Adipose tissue (tissue), 3 donors: Measurements from ENCODE around the gene TTI1. TPM values are rescaled to one million over a fixed set of nuclear protein-coding genes. Genes with fewer than 3 reads are reported as not detected.

Source experiments
- H3K27ac ChIP-seq: one replicate; pipeline ENCODE4 v1.5.1; 2013; ENCODE audit warnings: low read depth, low read length
- WGBS, 3 donors: extraction: QIAGEN DNeasy Blood & Tissue Kit; methylation state at CpG; one replicate each; pipeline ENCODE4 v1.1.7; 2013; 5-methylcytosine and 5-hydroxymethylcytosine counted together
- polyA plus RNA-seq, 3 donors: library from polyadenylated mRNA; stranded (reverse); fragments of 200-250 nt; gene quantifications; one replicate each; pipeline ENCODE4 v1.2.3, GENCODE V29; 2013
- donor health status: healthy with polysubstance abuse.
- donor health status: Bipolar disorder and iron deficiency.
- donor health status: healthy.

The TTI1 gene
- polyA plus RNA-seq, 3 donors = 9.9 to 10.9 (median 10.0) TPM

DNA sequence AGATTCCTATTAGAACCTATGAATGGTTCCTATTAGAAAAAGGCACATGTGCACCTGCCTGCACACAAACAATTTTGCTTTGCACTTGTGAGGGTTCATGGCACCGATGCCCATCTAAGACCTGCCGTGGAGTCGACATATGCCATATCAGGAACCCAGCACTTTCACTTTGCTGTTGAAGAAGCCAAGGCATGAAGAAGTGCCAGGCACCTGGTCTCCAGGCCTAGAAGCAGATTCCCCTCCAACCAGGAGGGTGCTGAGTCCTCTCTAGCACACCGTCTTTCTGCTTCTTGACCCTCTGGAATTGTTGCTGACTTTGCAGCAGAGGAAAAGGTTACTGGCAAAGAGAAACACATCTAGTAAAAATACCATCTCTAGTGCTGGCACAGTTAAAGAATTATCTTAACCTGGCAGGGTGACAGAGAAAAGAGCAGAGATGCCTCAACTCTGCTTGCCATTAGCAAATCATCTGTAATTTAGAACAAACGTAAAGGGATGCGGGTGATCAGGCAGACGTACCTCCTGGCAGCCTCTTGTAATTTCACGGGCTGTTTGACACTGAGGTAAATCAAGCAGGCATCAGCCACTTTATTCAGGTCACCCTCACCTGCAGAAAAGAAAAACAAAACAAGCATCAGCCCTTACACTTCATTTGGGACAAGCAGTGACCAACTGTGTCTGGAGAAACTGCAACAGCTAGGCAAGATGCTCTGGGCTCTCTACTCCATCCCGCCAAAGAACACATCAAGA, 37.2 kb downstream of the TTI1 start:
- 88 to 91% (median 90%) methylated on average over 9 of the region's 9 CpGs for WGBS, 3 donors
- no peak overlapping the region for H3K27ac ChIP-seq

DNA sequence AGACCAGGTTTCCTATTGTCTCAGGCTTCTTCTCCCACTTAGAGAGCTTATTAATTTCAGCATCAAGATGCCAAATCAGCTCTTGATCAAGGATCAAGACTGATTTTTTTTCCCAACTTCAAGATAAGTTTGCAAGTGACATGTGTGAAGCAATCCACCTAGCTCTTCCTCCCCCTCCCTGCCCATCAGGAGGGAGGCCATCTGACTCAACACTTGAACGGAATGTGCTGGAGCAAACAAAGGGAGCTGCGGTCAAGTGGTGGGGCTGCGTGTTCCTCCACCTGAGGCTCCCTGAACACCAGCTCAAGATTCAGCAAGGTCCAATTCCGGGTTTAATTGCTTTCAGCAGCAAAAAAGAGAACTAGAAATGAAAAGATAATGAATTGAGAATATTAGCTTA, 38.7 kb downstream of the TTI1 start:
- no peak overlapping the region for H3K27ac ChIP-seq
- 76 to 80% (median 80%) methylated on average over 4 of the region's 4 CpGs for WGBS, 3 donors

DNA sequence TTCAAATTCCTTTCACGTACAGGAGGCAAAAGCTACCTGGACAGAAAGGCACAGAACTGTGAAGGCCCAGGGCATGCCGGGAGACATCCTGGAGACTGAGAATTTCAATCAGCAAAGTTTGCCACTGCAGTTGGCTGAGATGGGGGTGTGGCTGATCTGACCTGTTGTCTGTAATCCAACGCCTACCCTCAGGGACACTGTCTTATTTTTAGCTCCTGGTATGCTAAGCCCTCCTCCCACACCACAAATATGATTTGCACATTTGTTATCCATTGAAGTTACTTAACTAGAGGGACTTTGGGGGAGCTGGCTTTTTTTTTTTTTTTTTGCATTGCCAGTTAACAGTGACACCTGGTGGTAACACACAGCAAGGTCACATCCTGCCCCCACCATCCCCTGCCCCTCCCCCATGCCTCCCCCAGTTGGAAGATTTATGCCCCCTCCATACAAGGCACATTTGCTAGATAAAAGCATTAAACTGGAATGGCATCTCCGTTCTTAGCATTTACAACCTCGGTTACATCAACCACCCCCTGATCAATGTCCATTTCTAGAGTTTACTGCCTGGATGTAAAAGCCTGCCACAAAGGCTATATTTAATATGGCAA, 40.4 kb downstream of the TTI1 start:
- 50 to 70% (median 64%) methylated on average over 5 of the region's 5 CpGs for WGBS, 3 donors
- H3K27ac ChIP-seq = no peak overlapping the region

DNA sequence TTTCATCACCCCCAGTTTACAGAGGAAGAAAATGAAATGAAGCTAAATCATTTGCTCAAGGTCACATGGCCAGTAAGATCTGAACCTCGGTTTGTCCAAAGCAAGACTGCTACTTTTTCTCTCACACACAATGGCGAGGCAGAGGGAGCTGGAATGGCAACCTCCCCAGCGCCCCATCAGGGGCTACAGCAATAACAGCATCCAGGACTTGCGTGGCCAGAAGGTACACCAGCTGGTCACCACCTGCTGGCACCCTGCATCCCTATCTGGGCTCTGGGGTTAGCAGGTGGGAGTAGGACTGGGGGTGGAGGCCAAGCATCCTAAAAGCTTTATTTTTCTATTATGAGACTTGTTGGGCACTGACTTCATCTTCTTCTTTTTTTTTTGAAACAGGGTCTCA, 41.3 kb downstream of the TTI1 start:
- WGBS, 3 donors = 88 to 99% (median 98%) methylated on average over 4 of the region's 4 CpGs
- no peak overlapping the region for H3K27ac ChIP-seq

DNA sequence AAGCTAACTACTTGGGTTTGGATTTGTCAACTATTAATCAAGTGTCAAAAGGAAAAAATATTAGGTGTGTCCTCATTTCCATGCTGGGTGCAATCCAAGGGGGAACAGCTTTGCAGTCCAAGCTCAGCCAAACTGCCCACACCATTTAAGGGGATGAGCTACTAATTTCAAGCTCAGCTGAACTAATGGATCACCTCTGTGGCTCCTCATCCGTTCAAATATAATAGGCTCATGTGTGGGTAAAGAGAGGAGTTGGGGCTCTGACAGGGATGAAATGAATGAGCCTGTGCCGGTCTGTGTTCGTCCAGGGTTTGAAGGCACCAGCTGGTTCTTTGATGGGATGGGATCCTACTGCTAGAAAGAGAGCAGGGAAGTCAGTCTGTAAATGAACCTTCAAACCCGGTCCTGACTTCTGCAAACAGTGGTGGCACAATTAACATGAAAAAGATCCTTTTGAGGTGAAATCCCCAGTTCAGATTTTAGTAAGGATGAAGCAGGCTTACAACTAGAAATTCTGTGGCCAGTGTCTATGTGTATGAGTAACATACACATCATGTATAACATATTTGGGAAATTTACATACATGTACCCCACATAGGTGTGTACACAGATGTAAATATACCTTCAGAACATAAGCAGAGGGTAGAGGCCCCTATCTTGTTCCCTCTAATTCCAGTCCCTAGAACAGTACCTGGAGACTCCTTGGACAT, 41.9 kb downstream of the TTI1 start:
- no peak overlapping the region for H3K27ac ChIP-seq
- WGBS, 3 donors = 78 to 84% (median 80%) methylated on average over 4 of the region's 4 CpGs

DNA sequence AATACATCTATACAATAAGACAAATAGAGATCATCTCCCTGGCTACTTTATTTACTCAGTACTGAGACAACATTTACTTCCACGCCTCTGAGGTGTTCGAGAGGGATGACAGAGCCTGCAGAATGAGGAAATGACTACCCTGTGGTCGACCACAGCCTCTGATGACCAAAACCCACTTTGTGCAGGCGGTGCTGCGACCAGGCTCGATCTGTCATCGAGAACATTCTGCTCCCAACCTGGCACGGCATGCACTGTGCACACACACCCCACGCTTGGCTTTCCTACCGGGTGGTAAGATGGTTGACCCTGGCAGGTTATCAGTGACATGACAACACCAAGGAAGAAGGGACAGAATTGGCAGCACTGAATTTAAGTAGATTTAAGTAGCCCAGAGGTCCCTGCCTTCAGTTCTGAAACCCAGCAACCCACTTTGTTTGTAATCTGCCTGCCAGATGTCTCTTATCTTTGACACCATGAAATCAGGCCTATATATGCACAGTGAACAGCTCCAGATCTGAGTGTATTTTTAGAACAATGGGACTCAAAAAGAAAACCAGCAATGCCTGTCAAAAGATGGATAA, 42.6 kb downstream of the TTI1 start:
- WGBS, 3 donors = 43 to 59% (median 48%) methylated on average over 10 of the region's 10 CpGs
- no peak overlapping the region for H3K27ac ChIP-seq

DNA sequence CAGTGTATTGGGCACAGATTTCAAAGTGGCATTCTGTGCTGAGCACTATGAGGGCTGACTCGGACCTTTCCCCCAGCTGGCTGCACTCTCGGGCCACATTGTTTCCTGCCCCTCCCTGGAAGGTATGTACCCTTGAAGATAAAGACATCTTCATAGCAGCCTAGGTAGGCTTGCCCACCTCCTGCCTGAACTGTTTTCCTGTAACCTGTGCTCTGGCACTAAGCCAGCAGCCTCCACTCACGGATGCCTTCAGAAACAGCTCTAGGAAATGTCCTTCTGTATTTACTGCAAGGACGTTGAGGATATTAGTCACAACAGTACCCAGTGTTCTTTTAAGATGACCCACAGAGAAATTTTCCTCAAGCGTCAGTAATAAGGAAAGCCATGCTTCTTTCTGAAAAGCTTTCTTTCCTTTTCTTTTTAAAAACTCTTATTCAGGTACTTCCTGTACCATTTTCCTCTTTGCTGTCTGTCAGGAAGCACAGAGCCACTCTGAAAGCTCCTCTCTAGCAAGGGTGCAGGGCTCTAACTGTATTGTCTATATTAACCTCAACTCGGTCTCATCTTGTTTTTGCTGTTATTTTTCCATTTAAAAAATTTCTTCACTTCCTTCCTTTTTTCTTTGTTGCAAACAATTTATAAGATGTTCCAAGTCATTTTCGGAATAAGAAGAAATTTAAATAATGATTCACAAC, 43.5 kb downstream of the TTI1 start:
- no peak overlapping the region for H3K27ac ChIP-seq
- WGBS, 3 donors = 50 to 53% (median 50%) methylated on average over 7 of the region's 7 CpGs

DNA sequence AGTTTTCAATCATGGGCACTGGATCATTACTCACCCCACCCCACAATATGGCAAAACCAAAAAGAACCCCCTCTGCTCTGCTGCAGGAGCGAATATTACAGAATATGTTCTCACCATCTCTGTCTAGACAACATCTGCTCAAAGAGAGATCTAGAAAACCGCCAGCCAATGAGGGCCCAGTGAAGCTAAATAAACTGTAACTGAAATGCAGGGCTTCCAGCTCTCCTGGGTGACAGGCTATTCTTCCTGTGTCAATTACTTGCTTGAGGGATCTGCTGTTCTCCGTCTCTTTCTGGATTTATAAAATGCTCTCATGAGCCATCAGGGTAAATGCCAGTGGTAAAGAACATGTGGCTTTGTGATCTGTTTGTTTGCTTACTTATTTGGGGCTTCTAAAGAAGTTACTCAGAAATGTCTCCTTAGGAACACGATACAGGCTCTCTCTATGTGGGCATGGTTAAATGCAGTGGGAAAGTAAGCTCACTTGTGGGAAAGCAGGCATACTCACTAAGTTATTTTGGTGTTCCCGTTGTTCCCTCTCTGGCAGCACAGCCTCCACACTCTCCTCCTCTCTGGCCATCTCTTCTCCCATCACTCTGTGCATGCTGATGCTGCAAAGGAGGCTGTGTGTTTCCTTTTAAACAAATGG, 44.8 kb downstream of the TTI1 start:
- 96 to 98% (median 97%) methylated on average over 5 of the region's 5 CpGs for WGBS, 3 donors
- H3K27ac ChIP-seq = no peak overlapping the region

DNA sequence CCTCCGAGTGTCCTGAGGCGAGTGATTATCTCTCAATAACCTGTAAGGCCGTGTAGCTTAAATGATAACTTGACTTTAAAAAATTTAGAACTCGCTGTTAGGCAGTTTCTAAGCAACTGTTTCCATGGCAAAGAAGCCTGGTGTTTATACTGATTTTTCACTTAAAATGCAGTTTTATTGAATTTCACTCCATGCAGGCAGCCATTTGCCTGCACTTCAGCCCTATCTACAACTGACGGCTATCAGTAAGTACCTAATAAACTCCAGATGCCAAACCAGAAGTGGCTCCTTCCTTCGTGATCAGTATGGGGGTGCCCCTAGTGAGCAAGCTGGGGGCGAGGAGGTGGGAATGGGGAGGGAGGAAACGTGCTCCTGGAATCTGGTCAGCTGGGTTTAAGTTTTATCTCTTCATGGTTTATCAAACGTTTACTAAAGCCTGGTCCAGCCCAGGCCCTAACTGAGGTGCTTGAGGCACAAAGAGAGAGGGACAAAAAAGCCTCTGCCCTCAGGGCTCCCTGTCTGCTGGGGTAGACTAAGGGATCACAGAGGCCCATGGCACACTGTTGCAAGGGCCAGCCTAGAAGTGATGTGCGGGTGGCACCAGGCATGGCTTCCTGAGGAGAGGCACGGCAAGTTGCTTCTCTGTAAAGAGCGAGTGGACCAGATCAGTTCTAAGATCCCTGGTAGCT, 45.5 kb downstream of the TTI1 start:
- no peak overlapping the region for H3K27ac ChIP-seq
- WGBS, 3 donors = 75 to 88% (median 87%) methylated on average over 12 of the region's 12 CpGs

DNA sequence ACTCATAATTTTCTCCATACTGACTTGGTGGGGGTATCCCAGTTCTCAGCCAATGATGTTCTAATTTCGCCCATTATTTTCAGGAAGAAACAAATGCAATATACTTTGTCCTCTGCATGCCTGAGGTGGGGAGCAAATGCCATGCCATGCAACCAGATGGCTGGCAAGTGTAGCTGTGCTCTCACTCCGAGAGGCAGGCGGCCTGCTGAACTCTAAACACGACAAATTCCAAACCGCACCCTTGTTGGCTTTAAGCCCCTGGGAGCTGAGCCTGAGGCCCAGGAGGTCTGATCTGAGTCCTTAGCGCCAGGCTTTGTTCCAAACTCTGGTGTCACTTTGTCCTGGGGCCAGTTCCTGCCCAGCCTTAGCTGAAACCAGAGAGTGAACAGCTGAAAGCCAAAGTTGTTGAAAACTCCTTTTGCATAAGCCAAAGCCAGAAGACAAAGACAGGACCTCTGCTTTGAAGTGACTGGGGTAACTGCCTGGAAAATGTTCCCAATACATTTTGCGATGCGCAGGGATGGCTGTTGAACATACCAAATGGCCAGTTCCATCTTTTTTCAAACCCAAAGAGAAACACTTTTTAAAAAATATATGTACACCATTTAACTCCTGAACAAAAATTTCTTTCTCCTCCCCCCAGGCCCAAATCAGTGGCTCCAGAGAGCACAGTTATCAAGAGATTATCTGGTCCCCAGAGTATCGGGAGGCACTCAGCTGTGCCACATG, 46.2 kb downstream of the TTI1 start:
- no peak overlapping the region for H3K27ac ChIP-seq
- 57 to 75% (median 70%) methylated on average over 9 of the region's 9 CpGs for WGBS, 3 donors

DNA sequence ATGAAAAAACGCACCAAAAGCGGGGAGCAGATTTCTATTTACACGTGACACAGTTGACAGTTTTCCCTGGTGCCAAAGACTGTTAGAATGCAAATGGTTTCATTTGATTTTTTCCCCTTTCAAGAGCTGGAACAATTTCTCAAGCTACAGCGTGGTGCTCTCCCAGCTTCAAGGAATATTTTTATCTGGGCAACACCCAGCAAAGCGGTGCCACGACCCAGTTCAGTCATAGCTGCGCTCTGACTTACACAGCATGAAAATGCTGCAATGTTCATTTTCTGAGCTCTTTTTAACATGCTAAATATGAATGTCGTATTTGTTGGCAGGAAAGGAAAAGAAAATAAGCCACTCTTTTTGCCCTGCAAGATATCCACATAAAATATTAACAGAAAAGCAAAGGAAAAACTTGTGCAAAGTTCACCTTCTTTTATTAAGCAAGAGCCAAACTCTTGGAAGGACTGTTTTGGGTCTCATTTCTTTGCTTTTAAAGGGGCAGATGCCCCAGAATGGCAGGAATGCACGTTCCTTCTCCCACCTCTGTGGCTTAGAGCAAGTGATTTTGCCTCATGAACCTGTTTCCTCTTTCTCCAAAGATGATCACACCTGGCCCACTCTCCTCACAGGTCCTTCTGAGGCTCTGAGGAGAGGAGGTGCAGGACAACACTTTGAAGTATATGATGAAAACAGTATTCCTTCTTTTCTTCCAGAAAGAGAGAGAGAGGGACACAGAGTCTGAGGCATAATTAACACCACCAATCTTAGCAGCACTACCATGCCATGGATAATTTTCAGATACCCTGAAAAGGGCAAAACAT, 47.0 kb downstream of the TTI1 start:
- 64 to 72% (median 71%) methylated on average over 9 of the region's 9 CpGs for WGBS, 3 donors
- no peak overlapping the region for H3K27ac ChIP-seq

DNA sequence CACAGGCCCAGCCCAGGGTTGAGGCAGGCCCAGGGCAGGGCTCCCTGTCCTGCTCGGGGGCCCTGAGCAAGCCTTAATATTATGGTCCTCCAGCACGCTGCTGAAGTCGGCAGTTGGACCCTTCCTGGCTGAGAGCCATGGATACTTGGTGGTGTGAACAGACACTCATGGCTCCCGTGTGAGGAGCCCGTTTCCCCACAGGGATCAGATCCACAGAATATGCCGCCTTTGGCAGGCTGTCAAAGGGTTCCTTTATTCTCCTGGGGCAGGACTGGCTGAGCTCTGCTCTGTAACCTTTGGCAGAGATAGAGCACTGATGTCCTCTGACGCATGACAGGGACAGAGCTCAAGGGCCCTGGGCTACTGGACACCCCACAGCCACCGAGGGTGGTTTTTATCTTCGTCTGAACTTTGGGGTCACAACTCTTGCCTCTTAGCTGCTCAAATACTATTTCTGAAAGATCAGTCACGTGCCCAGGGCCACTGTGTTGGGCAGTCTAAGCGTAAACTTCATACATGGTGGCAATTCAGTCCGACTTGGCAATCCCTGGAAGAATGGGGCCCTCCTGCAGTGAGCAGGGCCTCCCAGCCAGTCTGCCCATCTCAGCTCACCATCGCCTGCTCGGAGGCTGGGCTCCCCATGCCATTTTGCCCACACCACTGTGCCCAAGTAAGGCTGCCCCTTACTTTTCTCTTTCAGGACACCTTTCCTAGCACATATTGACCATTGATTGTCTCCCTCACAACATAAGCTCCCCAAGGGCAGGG, 49.1 kb downstream of the TTI1 start:
- H3K27ac ChIP-seq = no peak overlapping the region
- 69 to 78% (median 78%) methylated on average over 14 of the region's 14 CpGs for WGBS, 3 donors

DNA sequence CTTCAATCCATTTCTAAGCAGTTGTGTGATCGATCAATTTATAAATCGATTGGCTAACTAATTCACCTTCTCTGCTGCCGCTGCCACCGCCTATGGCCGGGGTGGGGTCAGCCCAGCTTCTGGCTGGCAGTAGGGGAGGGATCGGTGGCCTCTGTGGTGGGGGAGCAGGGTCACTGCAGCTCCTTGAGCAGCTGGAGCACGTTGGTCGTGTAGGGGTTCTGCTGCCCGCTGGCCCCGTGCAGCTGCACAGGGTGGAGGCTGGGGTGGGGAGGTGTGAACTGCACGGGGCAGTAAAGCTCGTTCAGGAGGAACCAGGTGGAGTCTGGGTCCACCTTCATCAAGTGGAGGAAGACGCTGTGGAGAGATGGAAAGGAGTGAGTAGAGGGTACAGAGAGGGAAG, 50.0 kb downstream of the TTI1 start:
- 91 to 94% (median 92%) methylated on average over 13 of the region's 13 CpGs for WGBS, 3 donors
- no peak overlapping the region for H3K27ac ChIP-seq

DNA sequence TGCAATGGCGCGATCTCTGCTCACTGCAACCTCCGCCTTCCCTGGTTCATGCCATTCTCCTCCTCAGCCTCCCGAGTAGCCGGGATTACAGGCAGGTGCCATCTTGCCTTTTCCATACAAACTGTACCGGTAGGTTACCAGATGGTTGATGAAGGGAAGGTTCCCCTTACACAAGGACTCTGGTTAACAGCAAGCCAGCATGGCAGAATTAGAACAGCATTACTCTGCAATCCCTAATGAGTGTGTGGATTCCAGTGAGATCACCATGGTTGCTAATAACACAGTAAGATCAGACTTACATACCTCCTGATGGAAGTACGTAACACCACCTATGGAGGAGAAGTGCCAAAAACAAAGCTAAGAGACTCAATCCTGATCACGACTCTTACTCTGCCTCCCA, 51.7 kb downstream of the TTI1 start:
- H3K27ac ChIP-seq = no peak overlapping the region
- 97 to 98% (median 97%) methylated on average over 8 of the region's 8 CpGs for WGBS, 3 donors

DNA sequence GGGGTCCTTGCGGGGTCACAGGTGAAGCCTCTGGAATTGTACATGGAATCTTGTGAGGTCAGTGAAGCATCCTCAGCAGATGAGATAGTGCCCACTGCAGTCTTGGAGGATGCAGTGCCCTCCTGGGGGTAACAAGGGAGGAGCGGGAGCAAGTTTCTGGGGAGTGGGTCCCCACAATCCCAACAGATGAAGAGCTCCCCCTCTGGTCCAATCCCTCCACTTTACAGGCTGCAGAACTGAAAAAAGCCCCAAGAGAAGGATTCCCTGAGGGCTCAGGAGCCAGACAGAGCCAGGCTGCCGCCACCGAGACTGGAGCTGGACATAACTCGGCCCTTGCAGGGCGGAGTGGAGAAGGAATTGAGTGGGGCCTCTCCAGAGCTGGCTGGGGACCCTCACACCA, 52.4 kb downstream of the TTI1 start:
- WGBS, 3 donors = 93 to 96% (median 94%) methylated on average over 6 of the region's 6 CpGs
- no peak overlapping the region for H3K27ac ChIP-seq

DNA sequence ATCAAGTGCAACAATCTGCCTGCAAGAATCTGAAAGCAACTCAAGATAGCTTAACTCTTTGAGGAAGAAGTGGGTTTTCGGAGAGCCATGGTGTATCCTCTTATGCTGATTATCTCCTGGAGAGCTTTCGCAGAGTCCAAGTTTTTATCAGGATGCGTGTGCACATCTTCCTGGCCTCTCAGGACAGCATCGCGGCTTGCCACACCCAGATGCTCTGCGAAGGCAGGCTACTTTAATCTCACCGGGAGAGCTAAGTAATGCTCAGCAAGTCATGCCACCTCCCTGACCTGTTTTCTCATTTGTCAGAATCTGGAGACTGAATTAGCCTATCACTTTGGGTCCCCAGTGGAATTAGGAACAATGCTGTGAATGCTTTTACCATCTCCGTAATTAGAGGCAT, 52.9 kb downstream of the TTI1 start:
- H3K27ac ChIP-seq = no peak overlapping the region
- 80 to 84% (median 81%) methylated on average over 8 of the region's 8 CpGs for WGBS, 3 donors
